Measurements from ENCODE around the gene TBC1D32.

GRCh38 chr6:121351916-121352315, 17.6 kb upstream of the TBC1D32 start:
- TF ChIP-seq, protein P1, sequence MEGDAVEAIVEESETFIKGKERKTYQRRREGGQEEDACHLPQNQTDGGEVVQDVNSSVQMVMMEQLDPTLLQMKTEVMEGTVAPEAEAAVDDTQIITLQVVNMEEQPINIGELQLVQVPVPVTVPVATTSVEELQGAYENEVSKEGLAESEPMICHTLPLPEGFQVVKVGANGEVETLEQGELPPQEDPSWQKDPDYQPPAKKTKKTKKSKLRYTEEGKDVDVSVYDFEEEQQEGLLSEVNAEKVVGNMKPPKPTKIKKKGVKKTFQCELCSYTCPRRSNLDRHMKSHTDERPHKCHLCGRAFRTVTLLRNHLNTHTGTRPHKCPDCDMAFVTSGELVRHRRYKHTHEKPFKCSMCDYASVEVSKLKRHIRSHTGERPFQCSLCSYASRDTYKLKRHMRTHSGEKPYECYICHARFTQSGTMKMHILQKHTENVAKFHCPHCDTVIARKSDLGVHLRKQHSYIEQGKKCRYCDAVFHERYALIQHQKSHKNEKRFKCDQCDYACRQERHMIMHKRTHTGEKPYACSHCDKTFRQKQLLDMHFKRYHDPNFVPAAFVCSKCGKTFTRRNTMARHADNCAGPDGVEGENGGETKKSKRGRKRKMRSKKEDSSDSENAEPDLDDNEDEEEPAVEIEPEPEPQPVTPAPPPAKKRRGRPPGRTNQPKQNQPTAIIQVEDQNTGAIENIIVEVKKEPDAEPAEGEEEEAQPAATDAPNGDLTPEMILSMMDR (IDR thresholded peaks at IDR 0.05; ENCODE audit: low read depth, low read length, missing input control): no peak
- TF ChIP-seq YY1 (IDR thresholded peaks at IDR 0.05) (no peak), TAF1 (conservative IDR thresholded peaks at IDR 0.05) (no peak), SP1 (IDR thresholded peaks at IDR 0.05) (no peak), RAD21 (IDR thresholded peaks at IDR 0.05) (no peak), FOXA1 (IDR thresholded peaks at IDR 0.05) (no peak), ATF3 (IDR thresholded peaks at IDR 0.05) (no peak), MAX (IDR thresholded peaks at IDR 0.05) (no peak), REST (IDR thresholded peaks at IDR 0.05) (no peak), EGR1 (IDR thresholded peaks at IDR 0.05; ENCODE audit: low read depth in 2 of 2) (no peak), JUND (IDR thresholded peaks at IDR 0.05) (no peak), RXRA (IDR thresholded peaks at IDR 0.05) (no peak)
- TF ChIP-seq, protein P2, sequence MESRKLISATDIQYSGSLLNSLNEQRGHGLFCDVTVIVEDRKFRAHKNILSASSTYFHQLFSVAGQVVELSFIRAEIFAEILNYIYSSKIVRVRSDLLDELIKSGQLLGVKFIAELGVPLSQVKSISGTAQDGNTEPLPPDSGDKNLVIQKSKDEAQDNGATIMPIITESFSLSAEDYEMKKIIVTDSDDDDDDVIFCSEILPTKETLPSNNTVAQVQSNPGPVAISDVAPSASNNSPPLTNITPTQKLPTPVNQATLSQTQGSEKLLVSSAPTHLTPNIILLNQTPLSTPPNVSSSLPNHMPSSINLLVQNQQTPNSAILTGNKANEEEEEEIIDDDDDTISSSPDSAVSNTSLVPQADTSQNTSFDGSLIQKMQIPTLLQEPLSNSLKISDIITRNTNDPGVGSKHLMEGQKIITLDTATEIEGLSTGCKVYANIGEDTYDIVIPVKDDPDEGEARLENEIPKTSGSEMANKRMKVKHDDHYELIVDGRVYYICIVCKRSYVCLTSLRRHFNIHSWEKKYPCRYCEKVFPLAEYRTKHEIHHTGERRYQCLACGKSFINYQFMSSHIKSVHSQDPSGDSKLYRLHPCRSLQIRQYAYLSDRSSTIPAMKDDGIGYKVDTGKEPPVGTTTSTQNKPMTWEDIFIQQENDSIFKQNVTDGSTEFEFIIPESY (IDR thresholded peaks at IDR 0.05): no peak
